Activated CD4-positive, alpha-beta memory T cell treated with anti-CD3 and anti-CD28 coated beads for 36 hours (primary cell): Measurements from ENCODE around the gene PTPRM. TPM values are rescaled to one million over a fixed set of nuclear protein-coding genes. Genes with fewer than 3 reads are reported as not detected.

Experiments used
- CTCF ChIA-PET: fragments of 350-600 bp; sonication (Branson Sonifier 250); formaldehyde crosslinking; loops from one replicate; lab custom pipeline; 2021; ENCODE audit warnings: antibody characterized with exemption, inconsistent platforms; lab: Charles Lee
- POLR2A ChIA-PET: fragments of 350-600 bp; sonication (Branson Sonifier 250); formaldehyde crosslinking; loops from one replicate; lab custom pipeline; 2021; ENCODE audit warnings: antibody characterized with exemption; lab: Charles Lee
- DNase-seq: peaks from one replicate; pipeline ENCODE4 v3.0.0-alpha.2; 2020
- H3K27ac Mint-ChIP-seq: one replicate; pipeline ENCODE4 v1.8.0; 2021; ENCODE audit warnings: mixed read lengths
- H3K27me3 Mint-ChIP-seq: one replicate; pipeline ENCODE4 v1.8.0; 2021; ENCODE audit warnings: mixed read lengths
- H3K36me3 Mint-ChIP-seq: one replicate; pipeline ENCODE4 v1.8.0; 2021; ENCODE audit warnings: mixed read lengths
- H3K4me1 Mint-ChIP-seq: one replicate; pipeline ENCODE4 v1.8.0; 2021; ENCODE audit warnings: low read depth, mixed read lengths
- H3K4me3 Mint-ChIP-seq: one replicate; pipeline ENCODE4 v1.8.0; 2021; ENCODE audit warnings: mild to moderate bottlenecking, mixed read lengths
- H3K9me3 Mint-ChIP-seq: one replicate; pipeline ENCODE4 v1.8.0; 2021; ENCODE audit warnings: mixed read lengths
- intact Hi-C: fragments of 100-400 bp; cut with micrococcal nuclease; formaldehyde crosslinking; loops from one replicate; pipeline ENCODE4 v1.15.1; 2023
- total RNA-seq, 2 experiments: library from RNA; stranded (reverse); gene quantifications; one replicate each; pipeline ENCODE4 v1.2.3, GENCODE V29; 2021

Gene PTPRM
- total RNA-seq, 2 experiments from 2014 or later: 7.0 to 8.6 TPM

DNA sequence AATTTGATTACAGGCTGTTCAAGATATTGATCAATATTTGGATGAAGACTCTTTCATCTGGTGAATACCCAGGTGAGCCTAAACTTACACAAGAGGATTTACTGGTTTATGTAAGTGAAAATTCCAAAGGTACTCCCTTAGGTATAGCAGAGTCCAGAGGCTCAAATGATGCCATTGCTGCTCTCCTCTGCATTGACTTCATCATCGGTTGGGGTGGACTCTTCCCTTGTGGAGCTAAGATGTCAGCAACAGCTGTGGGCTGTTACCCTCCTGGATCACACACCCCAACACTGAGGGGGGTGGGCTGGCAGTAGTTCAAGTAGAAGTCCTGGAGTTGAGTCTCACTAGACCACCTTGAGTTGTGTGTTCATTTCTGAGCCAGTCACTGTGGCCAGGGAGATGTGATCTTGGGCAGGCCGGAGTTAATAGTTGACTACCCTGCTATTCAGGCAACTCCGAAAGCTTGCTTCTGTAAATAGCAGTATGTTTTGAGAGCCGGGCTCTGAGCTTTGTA lies 236.9 kb downstream of the PTPRM start:
- Mint-ChIP-seq H3K27ac (no peak overlapping the region), H3K36me3 (no peaks in the 10 kb centered on the region), H3K4me3 (no peak overlapping the region), H3K4me1 (no peaks in the 10 kb centered on the region), H3K9me3 (no peaks in the 10 kb centered on the region), H3K27me3 (no peaks in the 10 kb centered on the region)
- ChIA-PET CTCF (no interaction called here), POLR2A (no interaction called here)
- intact Hi-C loops: no loop called here
- DNase-seq: no peak

DNA sequence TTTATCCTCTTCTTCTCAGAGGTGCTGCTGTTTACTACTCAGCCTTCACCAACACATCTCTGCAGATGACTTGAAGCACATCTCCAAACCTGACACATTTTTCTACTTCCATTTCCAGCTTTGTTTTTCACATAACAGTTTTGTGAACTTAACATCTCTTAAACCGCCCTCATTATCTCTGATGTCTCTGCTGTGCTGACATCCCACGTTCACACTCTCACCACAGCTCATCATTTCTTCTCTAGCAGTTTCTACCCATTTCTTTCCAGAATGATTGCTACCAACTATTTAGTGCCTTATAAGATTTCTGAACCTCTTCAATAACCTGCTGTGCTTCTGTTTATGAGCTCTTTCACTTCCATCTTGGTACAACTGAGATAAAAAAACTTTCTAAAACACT lies 238.0 kb downstream of the PTPRM start:
- H3K4me3 Mint-ChIP-seq: no peak overlapping the region
- no peaks in the 10 kb centered on the region for H3K4me1 Mint-ChIP-seq
- ChIA-PET CTCF (no interaction called here), POLR2A (no interaction called here)
- no peaks in the 10 kb centered on the region for H3K9me3 Mint-ChIP-seq
- no peak for DNase-seq
- H3K27ac Mint-ChIP-seq: no peak overlapping the region
- H3K27me3 Mint-ChIP-seq: no peaks in the 10 kb centered on the region
- H3K36me3 Mint-ChIP-seq: no peaks in the 10 kb centered on the region
- intact Hi-C loops: no loop called here

DNA sequence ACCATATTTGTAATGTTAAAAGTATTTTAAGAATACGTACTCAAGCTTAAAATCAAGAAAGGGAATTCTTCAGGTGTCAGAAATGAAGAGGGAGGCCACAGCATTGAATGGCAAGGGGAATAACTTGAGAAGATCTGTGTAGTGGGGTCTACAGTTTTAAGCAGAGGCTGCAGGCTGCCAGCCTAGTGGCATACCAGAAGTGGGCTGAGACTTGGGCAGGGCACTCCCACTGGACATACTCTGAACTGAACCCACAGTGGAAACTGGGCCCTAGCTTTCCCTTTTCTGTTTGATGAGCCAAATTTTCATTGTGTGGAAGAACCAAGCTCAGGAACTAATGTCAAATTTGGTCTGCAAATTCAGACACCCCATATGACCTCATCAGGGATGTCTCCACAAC lies 238.8 kb downstream of the PTPRM start:
- intact Hi-C loops: no loop called here
- Mint-ChIP-seq H3K36me3 (no peaks in the 10 kb centered on the region), H3K4me1 (no peaks in the 10 kb centered on the region), H3K27ac (no peak overlapping the region), H3K4me3 (no peak overlapping the region), H3K27me3 (no peaks in the 10 kb centered on the region), H3K9me3 (no peaks in the 10 kb centered on the region)
- DNase-seq: no peak
- ChIA-PET CTCF (no interaction called here), POLR2A (no interaction called here)

DNA sequence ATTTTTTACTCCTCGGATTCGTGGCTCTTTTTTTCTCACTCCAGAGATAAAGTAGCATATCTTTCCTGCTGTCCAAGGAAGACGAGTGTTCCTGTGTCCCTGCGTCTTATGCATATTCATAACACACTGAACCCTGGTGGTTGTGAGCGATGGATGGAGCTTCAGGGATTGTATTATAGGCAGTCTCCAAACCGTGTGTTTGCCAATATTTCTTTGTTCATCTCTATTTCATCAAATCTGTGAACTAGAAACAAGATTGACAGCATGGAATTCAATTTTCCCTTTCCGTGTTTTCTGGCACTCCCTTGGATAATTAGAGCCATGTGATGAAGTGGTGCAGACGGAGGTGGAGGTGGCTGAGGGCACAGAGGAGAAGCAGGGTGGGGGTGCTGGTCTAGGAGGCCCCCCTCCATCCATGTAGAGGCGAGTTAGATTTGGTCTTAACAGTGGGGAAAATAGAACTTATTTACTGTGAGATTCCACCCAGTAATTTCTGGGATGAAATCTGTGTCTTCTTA lies 240.9 kb downstream of the PTPRM start:
- ChIA-PET CTCF (no interaction called here), POLR2A (no interaction called here)
- intact Hi-C loops: no loop called here
- H3K9me3 Mint-ChIP-seq: no peaks in the 10 kb centered on the region
- H3K27me3 Mint-ChIP-seq: no peaks in the 10 kb centered on the region
- H3K4me1 Mint-ChIP-seq: no peaks in the 10 kb centered on the region
- no peaks in the 10 kb centered on the region for H3K36me3 Mint-ChIP-seq
- no peak overlapping the region for H3K4me3 Mint-ChIP-seq
- no peak for DNase-seq
- no peak overlapping the region for H3K27ac Mint-ChIP-seq

DNA sequence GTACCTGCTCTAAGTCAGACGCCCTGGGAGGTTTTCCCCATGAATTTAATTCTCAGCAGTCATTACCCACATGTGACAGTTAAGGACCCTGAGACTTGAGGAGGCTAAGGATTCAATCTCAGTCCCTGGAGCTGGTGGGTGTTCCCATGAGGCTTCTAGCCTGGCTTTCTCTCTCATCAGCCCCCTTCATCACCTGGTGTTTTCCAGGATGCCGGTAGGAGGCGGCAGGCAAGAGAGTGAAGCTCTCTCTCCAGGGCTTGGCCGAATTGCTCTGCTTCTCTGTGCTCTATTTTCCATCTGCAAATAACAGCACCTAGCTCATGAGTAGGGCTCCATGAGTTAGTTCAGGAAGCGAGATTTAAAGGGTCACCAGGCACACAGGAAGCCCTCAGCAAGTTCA lies 241.9 kb downstream of the PTPRM start:
- CTCF ChIA-PET: no interaction called here
- POLR2A ChIA-PET: no interaction called here
- Mint-ChIP-seq H3K27ac (no peak overlapping the region), H3K27me3 (no peaks in the 10 kb centered on the region), H3K9me3 (peaks cover 2% of the 10 kb centered on the region), H3K4me3 (no peak overlapping the region), H3K36me3 (no peaks in the 10 kb centered on the region), H3K4me1 (no peaks in the 10 kb centered on the region)
- intact Hi-C loops: no loop called here
- no peak for DNase-seq

DNA sequence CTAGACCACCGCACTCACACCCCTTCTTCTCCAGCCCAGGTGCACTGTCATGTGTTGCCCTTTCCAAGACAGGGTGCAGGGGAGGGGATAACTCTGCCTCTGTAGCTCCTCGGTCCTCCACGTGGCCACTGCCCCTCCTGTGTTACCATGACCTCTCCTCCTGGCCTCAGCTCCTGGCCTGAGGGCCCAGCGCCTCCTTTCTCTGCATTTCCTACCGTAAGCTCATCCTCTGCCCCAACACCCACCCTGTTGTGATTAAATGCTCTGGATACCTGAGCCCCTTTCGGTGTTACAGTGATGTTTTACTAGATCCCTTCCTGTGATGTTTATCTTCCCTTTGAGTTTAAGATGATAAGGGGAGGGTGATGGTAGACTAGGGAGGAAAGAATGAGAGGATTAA lies 242.3 kb downstream of the PTPRM start:
- no peak for DNase-seq
- POLR2A ChIA-PET: no interaction called here
- CTCF ChIA-PET: no interaction called here
- H3K27ac Mint-ChIP-seq: no peak overlapping the region
- intact Hi-C loops: no loop called here
- no peak overlapping the region for H3K4me3 Mint-ChIP-seq
- peaks cover 6% of the 10 kb centered on the region for H3K9me3 Mint-ChIP-seq
- no peaks in the 10 kb centered on the region for H3K4me1 Mint-ChIP-seq
- H3K27me3 Mint-ChIP-seq: no peaks in the 10 kb centered on the region
- H3K36me3 Mint-ChIP-seq: no peaks in the 10 kb centered on the region

DNA sequence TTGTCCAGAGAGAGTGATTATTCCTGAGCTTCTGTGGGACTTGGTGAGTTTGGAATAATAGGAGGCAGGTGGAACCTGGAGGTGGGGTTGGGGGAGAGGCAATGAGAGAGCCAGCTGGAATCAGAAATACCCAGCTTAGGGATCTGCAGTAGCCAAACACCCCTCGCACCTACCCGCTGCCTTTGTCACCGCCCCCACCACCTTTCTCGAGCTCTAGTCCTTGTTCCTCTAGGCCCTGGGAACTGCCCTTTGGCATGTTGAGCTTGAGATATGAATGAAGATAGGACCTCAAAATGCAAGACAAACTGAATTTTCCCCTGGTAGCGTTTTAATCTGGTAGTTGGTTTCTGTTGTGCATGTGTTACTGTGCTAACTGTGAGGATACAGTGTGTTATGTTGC lies 242.9 kb downstream of the PTPRM start:
- POLR2A ChIA-PET: no interaction called here
- DNase-seq: no peak
- intact Hi-C loops: no loop called here

DNA sequence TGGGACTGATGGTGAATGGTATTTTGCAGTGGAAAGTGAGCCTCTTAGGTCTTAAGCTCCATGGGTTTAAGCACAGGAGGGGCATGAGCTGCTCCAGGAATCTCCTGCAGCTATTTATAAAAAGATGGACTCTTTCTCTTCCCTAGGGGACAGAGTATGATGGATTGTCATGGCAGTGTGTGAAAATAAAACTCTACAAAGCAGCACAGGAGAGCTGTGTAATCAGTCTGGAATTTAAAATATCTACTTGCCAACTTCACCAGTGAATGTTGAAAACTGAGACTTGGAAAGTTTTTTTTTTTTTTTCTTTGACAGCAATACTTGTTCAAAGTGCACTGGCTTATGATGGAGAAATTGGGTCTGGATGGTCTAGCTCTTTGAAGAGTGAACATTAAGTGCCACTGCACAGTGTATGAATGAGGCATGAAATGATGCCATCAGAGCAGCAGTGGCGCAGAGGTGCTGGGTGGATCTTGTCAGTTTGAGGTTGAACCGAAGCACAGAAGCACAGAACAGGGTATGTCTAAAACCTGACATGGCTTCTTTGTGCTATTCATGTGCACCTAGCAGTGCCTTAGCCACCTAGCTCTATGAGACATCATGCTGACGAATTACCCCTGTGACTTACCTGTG lies 245.4 kb downstream of the PTPRM start:
- intact Hi-C loops: no loop called here
- H3K9me3 Mint-ChIP-seq: peaks cover 18% of the 10 kb centered on the region
- no peaks in the 10 kb centered on the region for H3K27me3 Mint-ChIP-seq
- POLR2A ChIA-PET: interaction anchor here (0.7 kb wide), 1 partner anchor 218 kb away, joined by 5 read pairs; no protein-coding TSS in a partner anchor
- no peak overlapping the region for H3K4me3 Mint-ChIP-seq
- DNase-seq: no peak
- H3K4me1 Mint-ChIP-seq: no peaks in the 10 kb centered on the region
- CTCF ChIA-PET: no interaction called here
- peaks cover 2% of the 10 kb centered on the region for H3K36me3 Mint-ChIP-seq
- no peak overlapping the region for H3K27ac Mint-ChIP-seq

More for the DNA sequence above, 242.9 kb downstream of the PTPRM start:
- peaks cover 11% of the 10 kb centered on the region for H3K9me3 Mint-ChIP-seq
- CTCF ChIA-PET: no interaction called here
- H3K4me3 Mint-ChIP-seq: no peak overlapping the region
- H3K4me1 Mint-ChIP-seq: no peaks in the 10 kb centered on the region
- H3K36me3 Mint-ChIP-seq: peaks cover under 1% of the 10 kb centered on the region
- no peak overlapping the region for H3K27ac Mint-ChIP-seq
- no peaks in the 10 kb centered on the region for H3K27me3 Mint-ChIP-seq

DNA sequence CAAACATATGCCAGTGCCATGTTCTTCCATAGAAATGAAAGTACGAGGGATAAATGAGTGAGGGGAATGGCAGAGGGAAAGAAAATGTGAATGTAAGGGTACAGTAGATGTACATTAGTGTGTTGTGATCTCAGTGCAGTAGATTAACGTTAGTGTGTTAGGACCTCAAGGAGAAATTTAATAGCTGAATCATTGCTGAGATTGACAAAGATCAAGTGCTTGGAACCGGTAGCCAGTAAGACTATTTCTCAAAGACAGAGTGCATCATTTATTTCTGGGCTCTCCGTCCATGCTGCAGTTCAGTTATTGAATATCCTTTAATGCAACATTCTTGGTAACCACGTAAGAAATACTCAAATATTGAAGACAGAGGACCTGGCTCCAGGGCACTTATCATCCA lies 246.0 kb downstream of the PTPRM start:
- H3K9me3 Mint-ChIP-seq: peaks cover 18% of the 10 kb centered on the region
- DNase-seq: no peak
- intact Hi-C loops: no loop called here
- CTCF ChIA-PET: no interaction called here
- POLR2A ChIA-PET: no interaction called here
- no peak overlapping the region for H3K4me3 Mint-ChIP-seq
- no peaks in the 10 kb centered on the region for H3K4me1 Mint-ChIP-seq
- peaks cover 2% of the 10 kb centered on the region for H3K36me3 Mint-ChIP-seq
- no peak overlapping the region for H3K27ac Mint-ChIP-seq
- H3K27me3 Mint-ChIP-seq: no peaks in the 10 kb centered on the region

DNA sequence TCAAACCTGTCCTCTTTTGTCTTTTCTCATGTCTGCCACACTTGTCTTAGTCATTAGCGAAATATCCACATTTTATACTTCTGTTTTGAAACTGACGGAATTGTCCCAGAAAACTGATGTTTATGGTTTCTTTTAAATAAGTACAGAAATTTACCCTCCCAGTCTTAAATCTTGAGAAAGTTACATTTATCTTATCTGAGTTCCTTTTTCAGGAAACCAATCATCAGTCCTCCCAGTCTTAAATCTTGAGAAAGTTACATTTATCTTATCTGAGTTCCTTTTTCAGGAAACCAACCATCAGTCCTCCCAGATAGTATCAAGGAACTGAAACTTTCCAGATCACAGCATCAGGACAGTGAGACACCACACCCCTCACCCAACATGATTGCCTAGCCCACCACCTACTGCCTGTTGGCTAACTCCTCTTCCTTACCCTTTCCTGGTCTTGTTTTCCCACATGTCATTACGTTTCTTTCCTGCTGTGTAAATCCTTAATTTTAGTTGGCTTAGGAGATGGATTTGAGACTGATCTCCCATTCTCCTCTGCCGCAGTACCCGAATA lies 247.7 kb downstream of the PTPRM start:
- DNase-seq: no peak
- Mint-ChIP-seq H3K4me3 (no peak overlapping the region), H3K9me3 (peaks cover 18% of the 10 kb centered on the region), H3K4me1 (no peaks in the 10 kb centered on the region), H3K36me3 (peaks cover 2% of the 10 kb centered on the region), H3K27me3 (no peaks in the 10 kb centered on the region), H3K27ac (no peak overlapping the region)
- ChIA-PET POLR2A (no interaction called here), CTCF (no interaction called here)
- intact Hi-C loops: no loop called here

DNA sequence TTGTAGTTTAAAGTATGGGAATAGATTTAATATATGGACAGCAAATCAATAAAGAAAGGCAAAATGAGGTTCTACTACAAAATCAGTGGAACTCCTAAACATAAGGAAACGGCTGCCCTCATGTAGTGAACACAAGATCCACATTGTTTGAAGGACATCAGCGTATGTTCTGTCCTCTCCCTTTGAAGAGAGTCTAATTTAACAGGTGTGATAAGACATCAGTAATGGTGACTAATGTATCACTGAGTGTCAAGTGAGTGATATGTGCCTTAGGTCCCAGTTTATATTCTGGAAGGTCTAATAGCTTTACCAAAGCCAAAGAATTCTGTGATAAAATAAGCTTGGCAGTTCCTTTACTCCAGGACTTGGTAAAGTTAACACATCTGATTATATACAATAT lies 248.7 kb downstream of the PTPRM start:
- ChIA-PET POLR2A (no interaction called here), CTCF (no interaction called here)
- no peak overlapping the region for H3K4me3 Mint-ChIP-seq
- DNase-seq: no peak
- H3K4me1 Mint-ChIP-seq: no peaks in the 10 kb centered on the region
- intact Hi-C loops: no loop called here
- peaks cover 2% of the 10 kb centered on the region for H3K36me3 Mint-ChIP-seq
- no peaks in the 10 kb centered on the region for H3K27me3 Mint-ChIP-seq
- H3K9me3 Mint-ChIP-seq: peaks cover 18% of the 10 kb centered on the region
- no peak overlapping the region for H3K27ac Mint-ChIP-seq

DNA sequence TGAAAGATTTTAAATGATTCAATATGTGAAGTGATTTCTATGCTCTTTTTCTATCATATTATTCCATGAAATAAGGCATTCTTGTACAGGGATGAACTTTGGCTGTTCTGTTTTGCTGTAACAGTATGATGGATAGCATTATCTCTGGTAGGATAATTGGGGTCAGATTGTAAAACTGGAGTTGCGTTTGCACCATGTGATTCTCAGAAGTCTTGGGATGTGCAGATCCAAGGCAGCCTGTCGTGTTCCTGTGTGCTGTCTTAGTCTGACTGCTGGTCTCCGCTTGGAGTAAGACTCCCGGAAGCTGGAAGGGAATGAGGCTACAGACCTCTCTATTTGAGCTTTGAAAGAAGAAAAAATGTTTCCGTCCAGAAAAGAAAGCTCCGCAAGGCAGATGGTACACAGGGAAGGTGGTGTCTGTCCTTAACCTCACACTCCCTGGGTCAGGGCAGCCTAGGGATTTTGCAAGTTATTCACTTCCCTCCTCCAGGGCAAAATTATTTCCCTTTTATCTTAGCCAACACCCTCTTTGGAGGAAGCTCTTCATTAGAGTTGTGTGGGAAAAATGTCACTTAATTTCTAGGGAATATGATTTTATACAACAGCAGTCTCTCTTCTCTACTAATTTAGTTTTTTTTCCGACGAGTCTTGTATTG lies 250.6 kb downstream of the PTPRM start:
- intact Hi-C loops: no loop called here
- no peak for DNase-seq
- ChIA-PET CTCF (interaction anchor here (0.7 kb wide), 1 partner anchor 28 kb away, joined by 3 read pairs; no protein-coding TSS in a partner anchor), POLR2A (no interaction called here)
- H3K36me3 Mint-ChIP-seq: peaks cover 2% of the 10 kb centered on the region
- H3K4me1 Mint-ChIP-seq: no peaks in the 10 kb centered on the region
- H3K27me3 Mint-ChIP-seq: no peaks in the 10 kb centered on the region
- peaks cover 18% of the 10 kb centered on the region for H3K9me3 Mint-ChIP-seq
- H3K27ac Mint-ChIP-seq: no peak overlapping the region
- no peak overlapping the region for H3K4me3 Mint-ChIP-seq
